Activated CD4-positive, alpha-beta T cell treated with anti-CD3 and anti-CD28 coated beads, Interleukin-2, Interleukin-4, amounts not matched to agents 100 ng/mL and 50 ng/mL, durations not matched to agents 16 hours and 8 hours (primary cell): ENCODE measurements around the gene NDUFA8.
"Not testable (repeated sequence)": the region's sequence is repeated elsewhere in the genome, so short reads cannot be mapped to it uniquely, and the experiment has no call there.

Experiments used
- DNase-seq: peaks from one replicate; pipeline ENCODE4 v3.0.0-alpha.2; 2020; ENCODE audit warnings: low spot score

Gene NDUFA8

GRCh38 chr9:122120316-122121071 lies 39.1 kb downstream of the NDUFA8 start:
- no peak for DNase-seq

- DNase-seq, result no peak
Measured at GRCh38 chr9:122119721-122120120, 39.9 kb downstream of the NDUFA8 start.

DNA sequence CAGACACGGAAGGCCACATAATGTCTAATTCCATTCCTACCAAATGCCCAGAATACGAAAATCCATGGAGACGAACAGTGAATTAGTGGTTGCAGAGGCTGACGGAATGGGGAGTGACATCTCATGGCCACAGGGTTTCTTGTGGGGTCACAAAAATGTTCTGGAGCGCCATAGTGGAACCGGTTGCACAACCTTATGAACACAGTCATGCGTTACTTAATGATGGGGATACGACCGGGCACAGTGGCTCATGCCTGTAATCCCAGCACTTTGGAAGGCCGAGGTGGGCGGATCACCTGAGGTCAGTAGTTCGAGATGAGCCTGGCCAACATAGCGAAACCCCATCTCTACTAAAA lies 40.4 kb downstream of the NDUFA8 start:
- no peak for DNase-seq

DNA sequence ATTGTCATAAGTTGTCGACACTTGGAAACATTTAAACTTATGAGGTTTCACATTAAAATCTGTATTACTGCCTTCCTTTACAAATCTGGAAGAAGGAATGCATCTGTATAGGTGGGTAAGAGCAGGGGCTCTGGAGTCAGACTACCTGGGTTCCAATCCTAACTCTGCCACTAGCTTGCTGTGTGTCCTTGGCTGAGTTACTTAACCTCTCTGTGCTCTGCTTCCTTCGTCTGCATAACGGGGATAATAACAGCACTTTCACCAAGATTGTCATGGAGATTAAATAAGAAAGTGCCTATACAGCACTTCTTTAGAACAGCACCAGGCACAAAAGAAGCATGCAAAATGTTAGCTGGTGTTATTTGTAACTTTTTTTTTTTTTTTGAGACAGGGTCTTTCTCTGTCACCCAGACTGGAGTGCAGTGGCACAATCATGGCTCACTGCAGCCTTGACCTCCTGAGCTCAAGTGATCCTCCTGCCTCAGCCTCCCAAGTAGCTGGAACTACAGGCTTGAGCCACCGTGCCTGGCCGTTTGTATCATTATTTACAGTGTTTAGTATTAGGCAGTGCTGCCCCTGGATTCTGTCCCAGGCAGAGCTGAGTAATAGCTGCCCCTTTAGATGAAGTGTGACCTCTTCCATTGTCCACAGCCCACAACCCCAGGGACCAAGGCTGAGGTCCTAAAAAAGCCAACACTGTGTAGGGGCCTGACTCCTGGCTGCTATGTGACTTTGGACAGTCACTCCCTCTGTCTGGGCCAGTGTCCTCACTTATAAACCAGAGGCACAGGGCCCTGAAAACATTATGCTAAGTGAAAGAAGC lies 41.0 kb downstream of the NDUFA8 start:
- DNase-seq, result no peak

DNA sequence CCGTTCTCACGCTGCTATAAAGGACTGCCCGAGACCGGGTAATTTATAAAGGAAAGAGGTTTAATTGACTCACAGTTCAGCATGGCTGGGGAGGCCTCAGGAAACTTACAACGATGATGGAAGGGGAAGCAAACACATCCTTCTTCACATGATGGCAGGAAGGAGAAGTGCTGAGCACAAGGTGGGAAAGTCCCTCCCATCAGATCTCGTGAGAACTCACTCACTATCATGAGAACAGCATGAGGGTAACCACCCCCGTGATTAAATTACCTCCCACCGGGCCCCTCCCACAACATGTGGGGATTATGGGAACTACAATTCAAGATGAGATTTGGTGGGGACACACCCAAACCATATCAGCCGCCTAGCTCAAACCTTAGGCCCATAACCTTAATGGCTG lies 42.3 kb downstream of the NDUFA8 start:
- not testable (repeated sequence) for DNase-seq

- no peak for DNase-seq
Measured at GRCh38 chr9:122116448-122117173, 43.0 kb downstream of the NDUFA8 start.

- no peak for DNase-seq
Measured at GRCh38 chr9:122116040-122116439, 43.5 kb downstream of the NDUFA8 start.

DNA sequence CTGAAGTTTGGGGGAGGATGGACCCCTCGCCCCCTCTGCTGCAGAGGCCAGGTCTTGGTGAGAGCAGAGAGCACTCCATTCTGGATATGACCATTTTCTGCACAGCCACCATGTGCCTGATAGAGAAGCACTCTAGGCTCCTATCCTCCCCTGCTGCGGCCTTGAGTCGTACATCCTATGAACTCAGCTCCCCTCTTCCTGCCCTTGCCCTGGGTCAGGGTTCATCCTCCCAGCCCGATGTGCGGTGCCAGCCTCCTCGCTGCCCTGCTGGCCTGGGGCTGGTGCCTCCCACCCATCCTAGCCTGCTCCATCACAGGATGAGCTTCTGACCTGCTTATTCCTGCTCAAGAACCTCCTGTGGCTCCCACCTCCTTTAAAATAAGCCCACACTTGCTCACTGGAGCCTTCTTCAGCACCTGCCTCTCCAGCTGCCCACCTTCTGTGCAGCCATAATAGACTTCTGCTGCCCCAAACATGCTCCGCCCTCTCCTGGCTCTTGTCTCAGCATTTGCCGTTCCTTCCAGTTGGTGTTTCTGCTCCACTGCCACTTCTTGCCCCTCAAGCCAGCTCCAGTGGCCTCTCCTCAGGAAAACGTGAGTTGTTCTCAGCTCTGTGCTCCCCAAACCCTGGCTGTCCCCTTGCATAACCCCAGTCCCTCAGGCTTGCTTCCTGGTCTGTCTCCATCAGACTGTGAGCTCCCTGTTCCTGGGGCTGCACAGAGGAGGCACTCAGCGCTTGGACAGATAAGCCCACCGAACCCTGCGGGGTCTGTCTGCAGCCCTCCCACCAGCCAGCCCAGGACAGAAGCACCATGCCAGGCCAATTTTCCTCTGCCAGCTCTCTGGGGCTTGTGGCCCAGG lies 44.2 kb downstream of the NDUFA8 start:
- DNase-seq, result no peak

DNA sequence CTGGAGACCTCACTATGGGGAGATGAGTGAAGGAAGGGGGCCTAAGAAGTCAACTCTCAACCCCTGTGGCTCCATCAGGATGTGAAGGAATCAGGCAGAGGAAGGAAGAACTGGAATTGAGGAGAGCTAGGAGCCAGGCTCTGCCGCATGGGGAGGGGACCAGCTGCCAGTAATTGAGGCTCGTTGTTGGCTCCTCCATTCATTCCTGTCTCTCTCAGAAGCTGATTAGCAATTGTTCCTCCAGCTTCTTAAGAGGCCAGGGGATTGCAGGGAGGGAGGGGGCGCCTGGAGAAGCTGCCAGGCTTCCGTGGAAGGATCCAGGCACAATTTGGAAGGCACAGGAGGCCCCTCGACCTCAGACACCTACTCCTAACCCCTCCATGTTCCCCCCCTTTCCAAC lies 46.0 kb downstream of the NDUFA8 start:
- no peak for DNase-seq

DNA sequence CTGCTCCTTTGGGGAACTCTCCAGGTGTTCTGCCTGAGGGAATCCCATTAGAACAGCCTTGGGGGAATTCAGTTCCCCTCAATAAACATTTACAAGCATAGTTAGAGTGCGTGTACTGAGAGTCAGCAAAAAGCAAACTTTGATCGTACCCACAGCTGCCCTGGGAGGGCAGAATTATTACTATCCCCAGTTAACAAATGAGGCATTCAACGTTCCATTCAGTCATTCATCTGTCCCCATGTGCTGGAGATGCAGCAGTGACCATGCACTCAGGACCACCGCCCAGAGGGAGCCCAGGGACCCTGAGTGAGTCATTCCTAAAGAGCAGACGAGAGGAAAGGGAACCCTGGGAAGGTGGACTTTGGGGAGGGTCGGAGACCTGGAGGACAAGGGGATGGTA lies 47.3 kb downstream of the NDUFA8 start:
- no peak for DNase-seq

DNA sequence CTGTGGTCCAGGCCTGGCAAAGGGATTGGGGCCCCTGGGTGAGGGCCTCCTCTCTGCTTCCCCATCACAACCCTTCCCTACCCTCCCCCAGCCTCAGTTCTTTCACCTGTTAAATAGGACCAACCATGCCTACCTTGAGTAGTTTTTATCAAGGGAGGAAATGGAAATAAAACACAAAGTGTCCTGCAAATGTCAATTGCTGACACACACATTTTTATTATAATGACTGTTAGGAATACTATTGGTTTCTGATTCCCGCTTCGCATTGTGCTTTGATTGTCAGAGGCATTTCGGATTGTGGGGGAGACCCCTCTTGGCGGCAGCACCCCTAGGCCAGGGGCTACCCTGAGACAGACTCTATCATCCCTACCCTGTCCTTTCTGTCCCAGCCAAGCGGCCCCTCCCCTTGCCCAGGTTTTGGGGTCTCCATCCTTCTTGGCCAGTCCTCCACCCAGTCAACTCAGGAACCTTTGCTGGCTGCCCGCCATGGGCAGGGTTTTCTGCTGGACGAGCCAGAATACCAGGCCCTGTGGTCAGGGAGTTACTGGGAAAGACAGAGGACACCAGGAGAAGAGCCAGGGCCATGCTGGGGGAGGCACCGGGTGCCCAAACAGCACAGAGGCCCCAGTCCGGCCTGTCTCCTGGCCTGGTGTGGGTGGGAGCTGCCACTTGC lies 48.0 kb downstream of the NDUFA8 start:
- DNase-seq, result no peak

GRCh38 chr9:122110100-122110833 lies 49.3 kb downstream of the NDUFA8 start:
- no peak for DNase-seq

- DNase-seq, result no peak
Measured at GRCh38 chr9:122109035-122109813, 50.4 kb downstream of the NDUFA8 start.

GRCh38 chr9:122107291-122107805 lies 52.2 kb downstream of the NDUFA8 start:
- DNase-seq, result no peak

DNA sequence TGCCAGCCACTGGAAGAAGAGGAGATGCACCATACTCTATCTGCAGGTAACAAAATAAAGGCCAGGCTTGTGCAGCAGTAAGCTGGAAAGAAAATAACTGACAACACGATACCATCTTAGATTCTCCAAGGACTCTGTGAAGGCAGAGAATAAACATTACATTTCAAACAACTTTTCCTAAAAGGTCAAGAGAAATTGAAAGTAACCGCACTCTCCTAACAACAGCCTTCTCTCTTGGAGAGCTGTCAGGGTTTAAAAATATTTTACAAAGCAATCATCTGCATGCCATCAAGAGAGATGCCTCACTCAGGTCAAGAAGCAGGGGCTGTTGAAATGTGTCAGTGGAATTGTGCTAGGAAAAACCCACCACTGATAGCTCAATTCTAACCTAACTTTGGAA lies 53.0 kb downstream of the NDUFA8 start:
- DNase-seq, result no peak

DNA sequence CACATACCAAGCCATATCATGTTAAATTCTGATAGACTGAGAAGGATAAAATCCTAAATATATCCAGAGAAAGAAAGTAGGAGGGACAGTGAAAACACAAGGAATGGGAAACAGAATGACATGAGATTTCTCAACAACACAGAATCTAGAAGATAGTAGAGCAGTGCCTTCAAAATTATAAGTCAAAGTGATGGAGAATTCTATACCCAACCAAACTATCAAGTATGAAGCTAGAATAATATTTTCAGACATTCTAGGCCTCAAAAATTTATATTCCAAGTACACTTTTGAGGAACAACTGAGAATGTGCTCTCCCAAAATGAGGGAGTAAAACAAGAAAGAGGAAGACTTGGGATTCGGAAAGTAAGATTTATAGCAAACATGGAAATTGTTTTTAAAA lies 55.6 kb downstream of the NDUFA8 start:
- DNase-seq, result no peak

DNA sequence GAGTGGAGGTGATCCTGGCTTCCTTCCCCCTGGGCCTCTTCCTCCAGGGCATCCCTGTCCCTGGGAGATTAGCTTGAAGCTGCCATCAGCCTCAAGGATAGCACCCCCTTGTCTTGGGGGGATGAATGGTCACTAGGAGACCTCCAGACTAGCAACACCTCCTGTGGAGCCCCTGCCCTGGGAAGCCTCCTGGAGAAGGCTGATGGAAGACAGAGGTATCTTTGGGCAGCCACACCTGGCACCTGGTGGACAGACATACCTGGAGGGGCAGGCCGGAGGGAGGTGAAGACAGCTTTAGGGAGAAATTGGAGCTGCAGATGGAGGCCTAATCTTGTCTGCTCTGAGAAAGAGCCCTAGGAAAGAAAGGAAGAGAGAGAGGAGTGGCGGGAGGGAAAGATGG lies 57.4 kb downstream of the NDUFA8 start:
- no peak for DNase-seq

GRCh38 chr9:122100756-122101155 lies 58.8 kb downstream of the NDUFA8 start:
- no peak for DNase-seq

- peak; percentile 77 for DNase-seq
Measured at GRCh38 chr9:122099271-122099869, 60.2 kb downstream of the NDUFA8 start.
